GM19193 (cell line): Measurements from ENCODE around the gene NRP1.

ENCODE experiments used
- POLR2A ChIP-seq: IDR thresholded peaks from 4 replicates; pipeline ENCODE4 v1.6.1; 2011; ENCODE audit not compliant: insufficient read depth, insufficient read length; ENCODE audit errors: extremely low read depth

Gene NRP1

GRCh38 chr10:33164060-33164709, 170.3 kb downstream of the NRP1 start:
- TF ChIP-seq POLR2A = no peak

GRCh38 chr10:33162248-33162575, 172.3 kb downstream of the NRP1 start:
- no peak for TF ChIP-seq POLR2A

- no peak for TF ChIP-seq POLR2A
These were observed 172.8 kb downstream of the NRP1 start for GRCh38 chr10:33161550-33162247.

GRCh38 chr10:33160151-33160550, 174.3 kb downstream of the NRP1 start:
- TF ChIP-seq POLR2A = no peak

- TF ChIP-seq POLR2A = no peak
These were observed 177.4 kb downstream of the NRP1 start for GRCh38 chr10:33157103-33157502.

GRCh38 chr10:33155720-33156638, 178.5 kb downstream of the NRP1 start:
- no peak for TF ChIP-seq POLR2A

GRCh38 chr10:33154590-33154989, 179.9 kb downstream of the NRP1 start:
- TF ChIP-seq POLR2A = no peak

GRCh38 chr10:33153968-33154327, 180.5 kb downstream of the NRP1 start:
- no peak for TF ChIP-seq POLR2A

GRCh38 chr10:33153251-33153967, 181.1 kb downstream of the NRP1 start:
- TF ChIP-seq POLR2A = no peak

GRCh38 chr10:33152750-33153149, 181.7 kb downstream of the NRP1 start:
- TF ChIP-seq POLR2A = no peak

- TF ChIP-seq POLR2A = no peak
These were observed 182.3 kb downstream of the NRP1 start for GRCh38 chr10:33152146-33152545.

GRCh38 chr10:33151344-33151864, 183.1 kb downstream of the NRP1 start:
- TF ChIP-seq POLR2A = no peak

- no peak for TF ChIP-seq POLR2A
These were observed 183.6 kb downstream of the NRP1 start for GRCh38 chr10:33150889-33151288.

- TF ChIP-seq POLR2A = no peak
These were observed 184.3 kb downstream of the NRP1 start for GRCh38 chr10:33150146-33150545.

GRCh38 chr10:33147013-33147310, 187.5 kb downstream of the NRP1 start:
- no peak for TF ChIP-seq POLR2A
